HG02938 (cell line): ENCODE results near the gene POGZ.

ENCODE experiments used
- ATAC-seq: cut with Tn5 transposase; IDR thresholded peaks from one replicate; pipeline ENCODE4 v1.9.1; 2021; ENCODE audit warnings: mild to moderate bottlenecking, moderate library complexity; ENCODE audit not compliant: unreplicated experiment

POGZ gene

DNA sequence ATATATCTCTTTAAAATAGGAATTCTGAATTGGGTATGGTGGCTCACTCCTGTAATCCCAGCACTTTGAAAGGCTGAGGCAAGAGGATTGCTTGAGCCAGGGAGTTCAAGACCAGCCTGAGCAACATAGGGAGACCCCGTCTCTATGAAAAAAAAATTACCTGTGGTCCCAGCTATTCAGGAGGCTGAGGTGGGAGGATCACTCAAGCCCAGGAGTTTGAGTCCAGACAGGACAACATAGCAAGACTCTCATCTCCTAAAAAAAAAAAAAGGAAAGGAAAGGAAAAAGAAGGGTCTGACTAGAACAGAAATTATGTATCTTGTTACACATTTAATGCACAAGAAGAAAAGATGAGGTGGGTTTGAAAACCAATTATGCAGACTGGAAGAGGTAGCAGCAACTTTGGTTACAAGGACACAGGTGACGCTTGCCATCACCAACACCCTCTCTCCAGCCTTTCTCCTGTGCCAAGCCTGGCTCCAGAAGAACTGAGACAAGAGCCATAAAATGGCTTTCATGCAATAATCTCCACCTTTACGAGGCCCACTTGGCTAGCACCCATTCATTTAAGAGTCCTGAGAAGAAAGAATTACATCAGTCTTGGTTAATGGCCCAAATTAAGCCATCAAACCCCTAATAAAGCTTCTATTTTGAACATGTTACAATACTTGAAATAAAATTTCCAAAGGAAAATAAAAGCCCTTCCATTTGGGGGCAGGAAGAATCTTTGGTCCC lies 82.0 kb downstream of the POGZ start:
- no peak for ATAC-seq

DNA sequence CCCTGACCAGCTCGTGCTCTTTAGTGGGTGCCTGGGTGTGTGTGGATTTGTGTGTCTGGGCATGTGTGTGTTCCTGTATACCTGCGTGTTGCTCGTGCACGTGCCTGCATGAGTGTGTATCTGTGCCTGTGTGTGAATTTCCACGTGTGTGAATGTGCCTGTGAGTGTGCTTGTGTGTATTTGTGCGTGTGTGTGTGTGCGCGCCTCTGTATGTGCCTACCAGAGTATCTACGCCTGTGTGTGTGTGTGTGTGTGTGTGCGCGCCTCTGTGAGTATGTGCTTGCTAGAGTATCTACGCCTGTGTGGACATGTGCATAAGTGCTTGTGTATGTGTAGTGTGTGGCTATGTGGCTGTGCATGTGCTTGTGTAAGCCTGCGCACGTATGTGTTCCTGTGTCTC lies 86.1 kb downstream of the POGZ start:
- no peak for ATAC-seq

- ATAC-seq = no peak
These were observed 87.0 kb downstream of the POGZ start, which contains the start of gene SELENBP1 for GRCh38 chr1:151372058-151372934. TSS of gene SELENBP1 (minus strand) at chr1:151372705. CDS start at chr1:151372641, 64 bp downstream.

DNA sequence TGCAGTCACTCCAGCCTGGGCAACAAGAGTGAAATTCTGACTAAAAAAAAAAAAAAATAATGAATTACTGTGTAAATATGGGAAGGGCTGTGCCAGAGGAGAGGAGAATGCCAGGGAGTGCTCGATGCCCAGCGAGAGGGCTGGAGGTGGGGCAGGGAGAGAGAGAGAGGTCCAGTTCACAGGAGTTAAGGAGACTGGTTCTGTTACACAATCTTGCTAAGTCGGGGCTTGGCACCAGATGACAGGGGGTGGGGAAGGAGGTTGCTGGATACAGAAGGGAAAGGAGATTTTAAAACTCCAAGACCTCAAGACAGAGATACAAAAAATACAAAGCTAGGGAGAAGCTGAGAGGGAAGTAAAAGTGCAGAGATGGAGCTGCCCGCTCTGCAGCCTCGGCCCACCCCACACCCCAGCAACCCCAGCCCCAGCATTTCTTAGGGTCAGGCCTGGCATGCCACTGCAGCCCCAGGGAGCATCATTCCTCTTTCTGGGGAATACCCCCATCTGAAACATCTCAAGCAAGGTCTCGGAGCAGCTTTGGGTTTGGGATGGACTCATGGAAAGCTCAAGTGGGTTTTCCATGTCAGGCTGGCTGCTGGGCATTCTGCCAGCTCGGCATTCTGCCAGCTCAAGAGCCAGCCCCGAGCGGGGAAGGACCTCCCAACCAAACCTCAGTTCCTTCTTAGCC lies 87.8 kb downstream of the POGZ start:
- no peak for ATAC-seq

DNA sequence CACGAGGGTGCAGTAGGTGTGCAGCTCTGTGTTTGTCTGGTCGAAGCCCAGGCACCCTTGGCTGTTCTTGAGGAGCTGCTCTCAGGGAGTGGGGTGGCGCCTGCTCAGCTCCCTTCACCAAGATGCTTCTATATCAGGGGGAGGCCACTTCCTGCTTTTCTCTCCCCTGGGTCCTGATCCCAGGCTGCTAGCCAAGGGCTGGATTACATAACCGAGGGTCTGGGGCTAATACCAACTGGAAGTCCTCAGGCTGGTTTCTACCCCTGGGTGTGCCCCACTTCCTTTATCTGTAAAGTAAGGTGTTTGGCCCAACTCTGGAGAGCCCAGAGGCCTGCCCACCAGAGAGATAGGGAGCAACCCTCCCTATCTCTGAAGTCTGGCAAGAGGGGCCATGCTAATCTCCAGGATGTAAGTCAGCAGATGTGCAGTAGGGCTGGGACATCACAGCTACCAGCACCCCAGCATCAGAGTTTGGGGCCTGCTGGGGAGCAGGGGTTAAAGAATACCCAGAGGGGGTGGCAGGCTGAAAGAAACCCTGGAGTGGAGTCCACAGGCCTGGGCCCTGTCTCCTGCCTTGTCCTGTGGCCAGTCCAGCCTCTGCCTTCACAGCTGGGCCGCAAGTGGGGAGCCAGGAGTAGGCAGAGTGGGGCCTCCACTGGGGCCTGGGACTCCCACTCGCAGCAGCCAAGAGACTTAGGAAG lies 88.9 kb downstream of the POGZ start:
- ATAC-seq = no peak

DNA sequence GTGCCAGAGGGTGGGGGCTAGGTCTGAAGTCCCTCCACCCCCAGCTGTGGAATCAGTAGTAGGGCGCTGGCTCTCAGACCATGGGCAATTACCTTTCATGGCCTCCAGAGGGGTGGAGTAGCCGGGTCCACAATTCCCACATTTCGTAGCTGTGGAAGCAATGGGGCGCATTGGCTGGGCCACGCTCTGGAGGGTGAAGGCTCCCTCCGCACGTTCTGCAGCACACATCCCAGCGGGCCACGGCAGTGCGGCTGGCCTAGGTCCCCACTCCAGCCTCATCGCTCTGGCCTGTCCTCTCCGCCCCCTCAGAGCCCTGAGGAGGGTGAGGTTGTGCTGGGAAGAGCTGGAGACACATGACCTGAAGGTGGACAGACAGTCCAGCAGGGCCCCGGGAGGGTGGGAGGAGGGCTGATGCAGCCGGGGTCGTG lies 89.7 kb downstream of the POGZ start:
- ATAC-seq = no peak

GRCh38 chr1:151369302-151369610 lies 90.0 kb downstream of the POGZ start:
- no peak for ATAC-seq

DNA sequence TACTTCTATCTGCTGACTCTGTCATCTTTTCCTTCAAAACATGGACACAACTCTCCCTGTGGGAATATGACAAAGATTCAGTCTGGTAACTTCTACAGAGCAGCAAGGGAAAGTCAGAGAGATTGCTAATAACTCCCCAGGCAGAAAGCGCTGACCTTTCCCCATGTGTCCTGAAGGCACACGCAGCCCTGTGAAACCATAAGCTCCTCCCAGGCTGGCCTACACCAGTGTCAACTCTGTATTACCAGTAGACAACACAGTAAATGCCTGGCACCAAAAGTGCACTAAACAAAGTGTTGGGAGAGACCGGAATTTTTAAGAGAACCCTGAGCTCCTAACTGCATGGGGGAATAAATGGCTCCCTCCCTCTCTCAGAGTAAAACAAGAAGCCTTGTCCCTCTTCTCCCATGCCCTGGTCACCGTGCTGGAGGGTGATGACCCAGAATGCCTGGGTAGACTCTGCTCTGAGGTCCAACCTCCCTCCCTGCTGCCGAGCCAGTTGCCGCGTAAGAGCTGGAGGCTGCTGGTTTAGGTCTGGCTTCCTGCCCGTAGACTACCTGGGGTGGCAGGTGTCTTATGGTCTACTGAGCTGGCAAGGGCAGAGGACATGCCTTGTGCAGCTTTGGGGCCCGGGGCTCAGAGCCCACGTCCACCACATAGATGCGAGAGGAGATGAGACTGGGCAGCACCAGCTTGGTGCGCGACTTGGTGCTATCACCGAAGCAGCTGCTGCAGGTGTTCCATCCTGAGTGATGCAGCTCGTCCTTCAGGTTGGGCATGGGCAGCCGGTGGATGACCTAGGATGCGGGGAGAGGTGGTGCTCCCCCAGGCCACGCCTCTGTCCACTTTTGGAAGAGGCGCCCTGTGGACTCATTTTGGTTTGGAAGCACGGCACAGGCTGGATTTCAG lies 90.6 kb downstream of the POGZ start:
- no peak for ATAC-seq

GRCh38 chr1:151367658-151368392 lies 91.5 kb downstream of the POGZ start:
- ATAC-seq = no peak

DNA sequence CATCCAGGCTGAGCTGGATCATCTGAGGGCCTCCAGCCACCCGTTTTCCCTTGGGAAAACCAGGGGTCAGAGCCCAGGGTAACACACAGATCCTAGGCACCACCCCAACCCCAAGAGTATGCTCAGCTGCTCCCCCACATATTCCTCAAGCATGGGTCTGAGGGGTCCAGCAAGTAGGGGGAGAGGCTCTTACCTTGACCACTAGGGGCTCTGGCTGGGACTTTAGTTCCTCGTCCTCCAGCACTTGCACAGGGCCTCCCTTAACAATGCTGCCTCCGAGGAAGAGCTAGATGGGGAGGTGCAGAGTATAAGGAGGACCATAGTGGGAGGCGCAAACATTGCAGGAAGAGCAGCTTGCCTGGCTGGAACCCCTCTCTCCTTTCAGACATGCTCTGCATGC lies 94.3 kb downstream of the POGZ start:
- ATAC-seq = no peak

GRCh38 chr1:151362308-151363155 lies 96.8 kb downstream of the POGZ start:
- ATAC-seq = no peak

DNA sequence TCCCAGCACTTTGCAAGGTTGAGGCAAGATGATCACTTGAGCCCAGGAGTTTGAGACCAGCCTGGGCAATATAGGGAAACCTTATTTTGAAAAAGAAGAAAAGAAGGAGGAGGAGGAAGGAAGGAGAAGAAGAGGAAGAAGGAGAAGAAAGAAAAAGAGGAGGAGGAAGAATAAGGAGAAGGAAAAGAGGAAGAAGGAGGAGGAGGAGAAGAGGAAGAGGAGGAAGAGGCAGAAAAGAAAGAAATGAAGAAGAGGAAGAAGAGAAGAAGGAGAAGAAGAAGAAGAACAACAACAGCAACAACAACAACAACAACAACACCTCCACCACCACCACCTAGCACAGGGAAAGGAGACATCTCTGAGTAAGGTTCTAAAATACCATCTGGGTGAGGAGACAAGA lies 97.4 kb downstream of the POGZ start:
- ATAC-seq = no peak

GRCh38 chr1:151356696-151357095 lies 102.6 kb downstream of the POGZ start:
- no peak for ATAC-seq
